ENCODE results near the gene SGO2.

SGO2 gene, protein sequence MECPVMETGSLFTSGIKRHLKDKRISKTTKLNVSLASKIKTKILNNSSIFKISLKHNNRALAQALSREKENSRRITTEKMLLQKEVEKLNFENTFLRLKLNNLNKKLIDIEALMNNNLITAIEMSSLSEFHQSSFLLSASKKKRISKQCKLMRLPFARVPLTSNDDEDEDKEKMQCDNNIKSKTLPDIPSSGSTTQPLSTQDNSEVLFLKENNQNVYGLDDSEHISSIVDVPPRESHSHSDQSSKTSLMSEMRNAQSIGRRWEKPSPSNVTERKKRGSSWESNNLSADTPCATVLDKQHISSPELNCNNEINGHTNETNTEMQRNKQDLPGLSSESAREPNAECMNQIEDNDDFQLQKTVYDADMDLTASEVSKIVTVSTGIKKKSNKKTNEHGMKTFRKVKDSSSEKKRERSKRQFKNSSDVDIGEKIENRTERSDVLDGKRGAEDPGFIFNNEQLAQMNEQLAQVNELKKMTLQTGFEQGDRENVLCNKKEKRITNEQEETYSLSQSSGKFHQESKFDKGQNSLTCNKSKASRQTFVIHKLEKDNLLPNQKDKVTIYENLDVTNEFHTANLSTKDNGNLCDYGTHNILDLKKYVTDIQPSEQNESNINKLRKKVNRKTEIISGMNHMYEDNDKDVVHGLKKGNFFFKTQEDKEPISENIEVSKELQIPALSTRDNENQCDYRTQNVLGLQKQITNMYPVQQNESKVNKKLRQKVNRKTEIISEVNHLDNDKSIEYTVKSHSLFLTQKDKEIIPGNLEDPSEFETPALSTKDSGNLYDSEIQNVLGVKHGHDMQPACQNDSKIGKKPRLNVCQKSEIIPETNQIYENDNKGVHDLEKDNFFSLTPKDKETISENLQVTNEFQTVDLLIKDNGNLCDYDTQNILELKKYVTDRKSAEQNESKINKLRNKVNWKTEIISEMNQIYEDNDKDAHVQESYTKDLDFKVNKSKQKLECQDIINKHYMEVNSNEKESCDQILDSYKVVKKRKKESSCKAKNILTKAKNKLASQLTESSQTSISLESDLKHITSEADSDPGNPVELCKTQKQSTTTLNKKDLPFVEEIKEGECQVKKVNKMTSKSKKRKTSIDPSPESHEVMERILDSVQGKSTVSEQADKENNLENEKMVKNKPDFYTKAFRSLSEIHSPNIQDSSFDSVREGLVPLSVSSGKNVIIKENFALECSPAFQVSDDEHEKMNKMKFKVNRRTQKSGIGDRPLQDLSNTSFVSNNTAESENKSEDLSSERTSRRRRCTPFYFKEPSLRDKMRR

DNA sequence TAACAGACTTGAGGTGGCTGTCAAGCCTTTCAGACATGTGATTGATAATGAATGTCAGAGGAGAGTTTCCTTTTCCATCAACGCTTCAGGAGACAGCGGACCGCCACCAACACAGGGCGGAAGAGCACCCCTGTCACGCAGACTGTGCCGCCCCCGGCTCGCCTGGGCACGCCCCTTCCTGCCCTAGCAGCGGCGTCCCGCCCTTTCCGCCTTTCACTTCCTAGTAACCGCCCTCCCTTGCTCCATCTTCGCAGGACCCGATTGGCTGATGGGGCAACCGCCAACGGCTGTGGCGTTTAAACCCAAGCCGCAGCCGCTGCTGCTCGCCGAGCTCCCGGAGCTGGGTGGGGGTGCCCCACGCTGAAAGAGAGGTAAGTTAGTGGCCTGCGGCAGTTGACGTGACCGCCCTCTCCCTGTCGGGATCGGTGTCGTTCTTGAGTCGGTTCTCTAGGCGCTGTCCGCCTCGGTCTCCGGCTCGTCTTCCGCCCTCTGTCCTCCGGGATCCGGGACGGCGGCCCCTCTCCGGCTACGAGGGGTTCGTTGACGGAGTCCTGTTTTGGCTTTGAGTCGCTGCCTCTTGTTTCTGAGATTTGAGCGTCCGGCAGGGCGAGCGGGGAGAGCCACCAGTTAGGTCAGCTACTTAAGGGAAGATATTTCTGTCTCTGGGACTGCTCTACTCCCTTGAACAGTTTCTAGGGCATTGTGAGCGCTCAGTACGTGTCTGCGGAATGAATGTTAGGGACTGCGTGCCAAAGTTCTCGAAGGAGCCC lies at the start of gene SGO2:
SGO2 (plus strand) TSS at position 326 of the 770 bp plus-strand sequence. CDS start 6,769 bp downstream, outside the sequence.
- peak; percentile 97 for DNase-seq (ENCODE audit: low read depth)
- H3K4me3 ChIP-seq (ENCODE audit: low read length) = peak within 1 kb of the TSS; percentile 88
- TF ChIP-seq, protein P1, sequence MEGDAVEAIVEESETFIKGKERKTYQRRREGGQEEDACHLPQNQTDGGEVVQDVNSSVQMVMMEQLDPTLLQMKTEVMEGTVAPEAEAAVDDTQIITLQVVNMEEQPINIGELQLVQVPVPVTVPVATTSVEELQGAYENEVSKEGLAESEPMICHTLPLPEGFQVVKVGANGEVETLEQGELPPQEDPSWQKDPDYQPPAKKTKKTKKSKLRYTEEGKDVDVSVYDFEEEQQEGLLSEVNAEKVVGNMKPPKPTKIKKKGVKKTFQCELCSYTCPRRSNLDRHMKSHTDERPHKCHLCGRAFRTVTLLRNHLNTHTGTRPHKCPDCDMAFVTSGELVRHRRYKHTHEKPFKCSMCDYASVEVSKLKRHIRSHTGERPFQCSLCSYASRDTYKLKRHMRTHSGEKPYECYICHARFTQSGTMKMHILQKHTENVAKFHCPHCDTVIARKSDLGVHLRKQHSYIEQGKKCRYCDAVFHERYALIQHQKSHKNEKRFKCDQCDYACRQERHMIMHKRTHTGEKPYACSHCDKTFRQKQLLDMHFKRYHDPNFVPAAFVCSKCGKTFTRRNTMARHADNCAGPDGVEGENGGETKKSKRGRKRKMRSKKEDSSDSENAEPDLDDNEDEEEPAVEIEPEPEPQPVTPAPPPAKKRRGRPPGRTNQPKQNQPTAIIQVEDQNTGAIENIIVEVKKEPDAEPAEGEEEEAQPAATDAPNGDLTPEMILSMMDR (IDR thresholded peaks at IDR 0.05; ENCODE audit: insufficient read depth, low read depth, low read length, missing control alignments) = peak; percentile 16

DNA sequence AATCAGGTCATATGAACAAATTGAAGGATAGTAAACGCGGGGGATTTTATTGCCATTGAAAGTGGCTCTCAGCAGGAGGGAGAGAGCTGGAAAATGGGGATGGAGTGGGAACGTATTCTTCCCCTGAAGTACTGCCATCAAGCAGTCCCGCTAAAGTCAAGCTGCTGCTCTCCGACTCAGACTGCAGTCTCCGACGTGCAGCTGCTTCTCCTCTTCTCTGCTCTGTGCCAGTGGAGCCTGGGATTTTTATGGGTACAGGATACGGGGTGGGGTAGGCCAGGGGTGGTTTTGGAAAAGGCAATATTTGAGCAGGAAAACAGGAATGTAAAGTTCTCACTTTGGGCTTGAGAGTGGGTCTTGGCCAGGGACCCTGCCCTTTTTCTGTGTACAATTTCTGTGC lies 49.2 kb upstream of the SGO2 start:
- TF ChIP-seq, protein P1 (IDR thresholded peaks at IDR 0.05; ENCODE audit: insufficient read depth, low read depth, low read length, missing control alignments) = no peak
- no peak overlapping the region for H3K4me3 ChIP-seq (ENCODE audit: low read length)
- no peak for DNase-seq (ENCODE audit: low read depth)

DNA sequence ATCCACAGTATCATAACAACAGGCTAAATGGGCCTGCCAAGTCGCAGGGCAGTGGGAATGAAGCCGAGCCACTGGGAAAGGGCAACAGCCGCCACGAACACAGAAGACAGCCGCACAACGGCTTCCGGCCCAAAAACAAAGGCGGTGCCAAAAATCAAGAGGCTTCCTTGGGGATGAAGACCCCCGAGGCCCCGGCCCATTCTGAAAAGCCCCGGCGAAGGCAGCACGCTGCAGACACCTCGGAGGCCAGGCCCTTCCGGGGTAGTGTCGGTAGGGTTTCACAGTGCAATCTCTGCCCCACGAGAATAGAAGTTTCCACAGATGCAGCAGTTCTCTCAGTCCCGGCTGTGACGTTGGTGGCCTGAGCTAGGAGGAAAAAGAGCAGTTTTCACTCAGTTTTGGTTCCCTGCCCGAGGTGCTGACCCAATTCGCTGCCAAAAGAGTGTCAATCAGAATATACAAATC lies 48.3 kb upstream of the SGO2 start:
- DNase-seq (ENCODE audit: low read depth) = no peak
- H3K4me3 ChIP-seq (ENCODE audit: low read length) = no peak overlapping the region
- TF ChIP-seq, protein P1 (IDR thresholded peaks at IDR 0.05; ENCODE audit: insufficient read depth, low read depth, low read length, missing control alignments) = no peak

DNA sequence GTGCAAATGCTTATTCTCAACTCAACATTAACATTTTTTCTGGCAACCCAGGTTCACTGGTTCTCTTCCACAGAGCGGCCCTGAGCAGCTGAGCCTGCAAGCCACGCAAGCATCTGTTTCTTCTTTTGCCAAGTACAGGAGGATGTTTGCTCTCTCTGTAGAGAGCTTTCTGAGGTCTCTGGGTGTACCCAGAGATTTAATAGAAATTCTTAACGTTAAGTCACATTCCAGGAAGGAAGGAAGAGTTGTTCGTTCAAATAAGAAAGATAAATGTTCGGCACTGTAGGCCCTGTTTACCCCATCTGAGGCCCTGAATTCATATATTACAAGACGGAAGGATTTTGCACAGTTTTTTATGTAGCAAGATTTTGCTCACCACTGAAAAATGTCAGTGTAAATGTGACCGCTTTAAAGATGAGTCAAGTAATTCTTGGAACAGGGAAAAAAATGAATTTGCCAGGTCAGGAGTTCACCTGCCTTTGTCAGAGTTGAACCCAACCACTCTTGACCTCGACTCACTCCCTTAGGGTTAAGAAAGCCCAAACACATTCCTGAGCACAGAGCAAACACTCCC lies 46.2 kb upstream of the SGO2 start:
- TF ChIP-seq, protein P1 (IDR thresholded peaks at IDR 0.05; ENCODE audit: insufficient read depth, low read depth, low read length, missing control alignments) = no peak
- H3K4me3 ChIP-seq (ENCODE audit: low read length) = no peak overlapping the region
- DNase-seq (ENCODE audit: low read depth) = peak; percentile 52

DNA sequence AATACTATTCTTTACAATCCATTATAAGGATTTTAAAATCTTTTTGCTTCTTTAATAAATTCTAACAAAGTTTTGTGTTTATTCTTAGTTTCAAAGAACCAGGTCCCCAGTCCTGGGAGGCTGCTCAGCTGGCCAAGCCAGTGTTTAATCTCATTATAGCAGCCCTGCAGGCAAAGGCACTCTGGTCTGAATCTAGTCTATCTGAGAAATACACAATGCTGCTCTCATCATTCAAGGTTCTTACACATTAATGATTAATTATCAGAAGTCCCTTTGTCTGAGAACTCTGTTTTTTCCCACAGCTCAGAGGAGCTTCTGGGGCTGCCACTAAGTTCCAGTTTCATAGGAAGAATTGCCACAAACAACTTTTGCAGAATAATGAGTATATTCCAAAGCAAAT lies 43.8 kb upstream of the SGO2 start:
- no peak for DNase-seq (ENCODE audit: low read depth)
- TF ChIP-seq, protein P1 (IDR thresholded peaks at IDR 0.05; ENCODE audit: insufficient read depth, low read depth, low read length, missing control alignments) = no peak
- H3K4me3 ChIP-seq (ENCODE audit: low read length) = no peak overlapping the region

Data from epithelial cell of esophagus (primary cell).